Fibroblast of lung (primary cell): Measurements from ENCODE around the gene ASTN1.

Source experiments
- CTCF ChIP-seq, 2 donors: IDR thresholded peaks in 1 of 2; conservative IDR thresholded peaks in 1 of 2; 1 replicate in 1 of 2; 2 replicates in 1 of 2; pipeline ENCODE4 v1.5.1; 2011 to 2012; ENCODE audit warnings: low read length in 2 of 2, control low read depth in 1 of 2, inconsistent platforms in 1 of 2, low read depth in 1 of 2, mild to moderate bottlenecking in 1 of 2
- EZH2 ChIP-seq: IDR thresholded peaks from 2 replicates; pipeline ENCODE4 v1.5.1; 2012; ENCODE audit warnings: low read length, control low read depth, mild to moderate bottlenecking; ENCODE audit errors: missing control alignments

- TF ChIP-seq CTCF (conservative IDR thresholded peaks at IDR 0.05 in 1 of 2, IDR thresholded peaks at IDR 0.05 in 1 of 2; ENCODE audit: low read depth in 1 of 2, low read length in 2 of 2) (no peak), EZH2 (no peak)
Observed at GRCh38 chr1:177116941-177117340, 47.6 kb downstream of the ASTN1 start.
